OCI-LY3 (cell line): Measurements from ENCODE around the gene DCAKD.
A peak's percentile ranks its signal among the peaks of the same experiment; 100 is the strongest.

Source experiments
- H2AFZ ChIP-seq: fragments of 200-600, 300-600 bp; shearing (Covaris generic); 2 replicates; pipeline ENCODE4 v1.6.0; 2014; ENCODE audit warnings: antibody characterized with exemption, low read depth, low read length
- H3K27ac ChIP-seq: fragments of 200-600, 300-600 bp; sonication (generic); 2 replicates; pipeline ENCODE4 v1.5.1; 2014; ENCODE audit warnings: mild to moderate bottlenecking, low read length, moderate library complexity, mixed read lengths
- H3K27me3 ChIP-seq: fragments of 200-600, 300-600 bp; sonication (generic); 2 replicates; pipeline ENCODE4 v1.6.1; 2014; ENCODE audit warnings: low read depth, low read length, mixed read lengths
- H3K36me3 ChIP-seq: fragments of 200-600, 300-600 bp; sonication (generic); replicated peaks from 2 replicates; pipeline ENCODE3; 2014; ENCODE audit warnings: low read depth, low read length, mixed read lengths
- H3K4me1 ChIP-seq: fragments of 300-600, 200-600 bp; sonication (generic); 2 replicates; pipeline ENCODE4 v1.6.1; 2014; ENCODE audit warnings: low read length, mixed read lengths
- H3K4me2 ChIP-seq: fragments of 200-600, 300-600 bp; sonication (generic); 2 replicates; pipeline ENCODE4 v1.6.1; 2014; ENCODE audit warnings: low read length, mixed read lengths
- H3K4me3 ChIP-seq: fragments of 300-600, 200-600 bp; sonication (generic); 2 replicates; pipeline ENCODE4 v1.5.1; 2014; ENCODE audit warnings: antibody characterized with exemption, mild to moderate bottlenecking, low read length, moderate library complexity
- H3K79me2 ChIP-seq: fragments of 300-600, 200-600 bp; shearing (Covaris generic); 2 replicates; pipeline ENCODE4 v1.6.1; 2014; ENCODE audit warnings: mild to moderate bottlenecking, low read length, mixed read lengths
- H3K9ac ChIP-seq: fragments of 300-600, 200-600 bp; shearing (Covaris generic); 2 replicates; pipeline ENCODE4 v1.6.0; 2014; ENCODE audit warnings: mild to moderate bottlenecking, low read length, moderate library complexity
- H3K9me3 ChIP-seq: fragments of 200-600, 300-600 bp; shearing (Covaris generic); 2 replicates; pipeline ENCODE4 v1.6.1; 2014; ENCODE audit warnings: low read length, mixed read lengths; ENCODE audit not compliant: insufficient read depth
- H4K20me1 ChIP-seq: fragments of 200-600, 300-600 bp; sonication (generic); 2 replicates; pipeline ENCODE4 v1.6.1; 2016; ENCODE audit warnings: low read length, mixed read lengths; ENCODE audit not compliant: insufficient read depth
- EZH2phosphoT487 ChIP-seq: fragments of 200-600 bp; shearing (Covaris generic); IDR thresholded peaks from 2 replicates; pipeline ENCODE4 v1.6.1; 2018; ENCODE audit warnings: antibody characterized with exemption, mixed run types, low read depth
- TF ChIP-seq, protein P1 (sequence below): fragments of 200-600, 300-600 bp; sonication (generic); IDR thresholded peaks from 2 replicates; pipeline ENCODE4 v1.5.1; 2014; ENCODE audit warnings: antibody characterized with exemption, low read length, low read depth

The DCAKD gene

GRCh38 chr17:44992242-44992939 is 59.0 kb downstream of the DCAKD start:
- Histone ChIP-seq H3K36me3 (no peaks in the 10 kb centered on the region), H3K27me3 (no peaks in the 10 kb centered on the region), H3K27ac (no peak overlapping the region), H2AFZ (no peak overlapping the region), H3K9me3 (no peaks in the 10 kb centered on the region), H3K9ac (no peak overlapping the region), H3K4me1 (peaks cover 4% of the 10 kb centered on the region; the same call in 1 of the 2 replicates), H3K79me2 (no peaks in the 10 kb centered on the region), H3K4me2 (no peak overlapping the region), H3K4me3 (no peak overlapping the region), H4K20me1 (no peaks in the 10 kb centered on the region)
- TF ChIP-seq EZH2phosphoT487 = no peak
- TF ChIP-seq, protein P1, sequence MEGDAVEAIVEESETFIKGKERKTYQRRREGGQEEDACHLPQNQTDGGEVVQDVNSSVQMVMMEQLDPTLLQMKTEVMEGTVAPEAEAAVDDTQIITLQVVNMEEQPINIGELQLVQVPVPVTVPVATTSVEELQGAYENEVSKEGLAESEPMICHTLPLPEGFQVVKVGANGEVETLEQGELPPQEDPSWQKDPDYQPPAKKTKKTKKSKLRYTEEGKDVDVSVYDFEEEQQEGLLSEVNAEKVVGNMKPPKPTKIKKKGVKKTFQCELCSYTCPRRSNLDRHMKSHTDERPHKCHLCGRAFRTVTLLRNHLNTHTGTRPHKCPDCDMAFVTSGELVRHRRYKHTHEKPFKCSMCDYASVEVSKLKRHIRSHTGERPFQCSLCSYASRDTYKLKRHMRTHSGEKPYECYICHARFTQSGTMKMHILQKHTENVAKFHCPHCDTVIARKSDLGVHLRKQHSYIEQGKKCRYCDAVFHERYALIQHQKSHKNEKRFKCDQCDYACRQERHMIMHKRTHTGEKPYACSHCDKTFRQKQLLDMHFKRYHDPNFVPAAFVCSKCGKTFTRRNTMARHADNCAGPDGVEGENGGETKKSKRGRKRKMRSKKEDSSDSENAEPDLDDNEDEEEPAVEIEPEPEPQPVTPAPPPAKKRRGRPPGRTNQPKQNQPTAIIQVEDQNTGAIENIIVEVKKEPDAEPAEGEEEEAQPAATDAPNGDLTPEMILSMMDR = no peak

- no peaks in the 10 kb centered on the region for H4K20me1 ChIP-seq
- H3K4me3 ChIP-seq = no peak overlapping the region
- H3K9me3 ChIP-seq = no peaks in the 10 kb centered on the region
- no peaks in the 10 kb centered on the region for H3K36me3 ChIP-seq
- H3K9ac ChIP-seq = no peak overlapping the region
- no peak overlapping the region for H3K4me2 ChIP-seq
- peaks cover under 1% of the 10 kb centered on the region; the same call in 1 of the 2 replicates for H3K27me3 ChIP-seq
- no peaks in the 10 kb centered on the region for H3K79me2 ChIP-seq
- H3K27ac ChIP-seq = no peak overlapping the region
- no peak overlapping the region for H2AFZ ChIP-seq
- peaks cover 4% of the 10 kb centered on the region; the same call in 1 of the 2 replicates for H3K4me1 ChIP-seq
- TF ChIP-seq, protein P1 = no peak
- TF ChIP-seq EZH2phosphoT487 = no peak
Observed at GRCh38 chr17:44990994-44991393, 60.4 kb downstream of the DCAKD start.

DNA sequence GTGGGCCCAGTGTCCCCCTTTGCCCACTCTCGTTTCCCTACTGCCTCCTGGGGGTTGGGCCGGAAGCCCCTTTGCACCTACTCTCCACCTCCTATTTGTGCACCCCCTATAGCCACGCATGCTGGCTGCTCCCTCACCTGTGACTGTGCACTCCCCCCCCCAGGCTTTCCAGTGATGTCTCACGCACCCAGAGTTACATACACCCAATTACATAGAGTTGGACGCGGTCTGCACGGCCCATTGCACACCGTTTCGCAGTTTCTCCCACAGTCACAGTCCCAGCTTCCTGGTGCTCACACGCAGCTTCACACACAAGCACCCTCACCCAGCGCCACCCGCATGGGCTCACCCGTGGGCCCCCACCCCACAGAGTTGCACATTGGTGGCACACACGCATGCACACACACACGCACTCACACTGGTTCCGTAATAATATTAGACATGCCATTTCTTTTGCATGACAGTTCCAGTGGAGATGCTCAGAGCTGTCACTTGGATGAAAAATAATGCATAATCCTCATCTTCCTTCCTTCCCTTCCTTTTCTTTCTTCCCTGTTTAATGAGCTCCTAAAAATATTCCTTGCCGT is 61.8 kb downstream of the DCAKD start:
- Histone ChIP-seq H3K9me3 (no peaks in the 10 kb centered on the region), H4K20me1 (no peaks in the 10 kb centered on the region), H3K27ac (no peak overlapping the region), H3K79me2 (no peaks in the 10 kb centered on the region), H3K4me1 (peaks cover 4% of the 10 kb centered on the region; the same call in 1 of the 2 replicates), H3K36me3 (no peaks in the 10 kb centered on the region), H3K9ac (no peak overlapping the region), H2AFZ (no peak overlapping the region), H3K4me3 (no peak overlapping the region), H3K4me2 (no peak overlapping the region), H3K27me3 (peaks cover 6% of the 10 kb centered on the region; the same call in 1 of the 2 replicates)
- no peak for TF ChIP-seq EZH2phosphoT487
- TF ChIP-seq, protein P1 = no peak

DNA sequence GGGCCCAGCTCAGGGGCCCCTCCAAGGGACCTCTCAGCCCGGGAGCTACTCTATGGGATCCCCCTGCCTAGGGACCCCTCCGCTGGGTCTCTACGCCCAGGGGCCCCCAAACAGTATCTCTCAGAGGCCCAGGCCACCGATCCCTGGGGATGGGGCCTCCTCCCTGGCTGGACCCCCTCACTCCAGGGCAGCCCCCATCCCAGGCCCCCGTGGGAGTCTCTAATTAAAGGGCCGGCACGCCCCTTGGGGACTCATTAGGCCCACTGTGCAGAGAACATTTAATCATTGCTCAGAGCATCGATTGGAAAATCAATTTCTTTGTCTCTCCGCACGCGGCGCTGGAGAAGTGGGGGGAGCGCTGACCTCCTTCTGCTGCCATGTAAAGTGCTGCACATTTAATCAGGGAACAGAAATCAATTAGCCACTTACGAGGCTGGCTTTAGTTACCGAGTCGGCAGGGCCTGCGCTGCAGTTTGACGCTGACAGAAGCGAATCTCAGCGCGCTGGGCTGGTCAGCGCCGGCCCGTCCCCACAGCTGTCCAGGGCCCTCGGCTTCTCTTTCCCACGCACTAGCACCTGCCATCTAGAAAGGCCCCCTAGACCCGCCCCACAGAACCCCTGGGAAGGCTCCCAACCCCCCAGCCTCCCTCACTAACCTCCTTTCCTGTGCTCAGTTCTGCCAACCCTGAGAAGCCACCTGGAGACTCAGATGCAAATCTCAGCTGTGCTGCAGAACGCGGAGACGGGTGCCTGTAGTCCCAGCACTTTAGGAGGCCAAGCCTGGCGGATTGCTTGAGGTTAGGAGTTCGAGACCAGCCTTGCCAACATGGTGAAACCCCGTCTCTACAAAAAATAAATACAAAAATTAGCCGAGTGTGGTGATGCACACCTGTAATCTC is 63.1 kb downstream of the DCAKD start:
- Histone ChIP-seq H3K4me1 (peaks cover 12% of the 10 kb centered on the region; the same call in 1 of the 2 replicates), H3K27ac (no peak overlapping the region), H3K9ac (peak overlapping the region; percentile 29; the same call in 1 of the 2 replicates), H3K4me2 (peak overlapping the region; percentile 69), H3K27me3 (peaks cover 6% of the 10 kb centered on the region; the same call in 1 of the 2 replicates), H4K20me1 (no peaks in the 10 kb centered on the region), H3K36me3 (no peaks in the 10 kb centered on the region), H3K79me2 (no peaks in the 10 kb centered on the region), H3K9me3 (no peaks in the 10 kb centered on the region), H2AFZ (0 out of 2 replicates have a peak overlapping the region, but pooled peaks have one; percentile 86), H3K4me3 (peak overlapping the region; percentile 70)
- TF ChIP-seq, protein P1 = no peak
- no peak for TF ChIP-seq EZH2phosphoT487
